Measurements from ENCODE around the gene TXNL4A.

Gene TXNL4A

GRCh38 chr18:79935098-79935480 is 53.3 kb downstream of the TXNL4A start:
- no peak for DNase-seq (ENCODE audit: low spot score)

GRCh38 chr18:79934311-79935097 is 53.9 kb downstream of the TXNL4A start:
- no peak for DNase-seq (ENCODE audit: low spot score)

- DNase-seq (ENCODE audit: low spot score): no peak
Measured at GRCh38 chr18:79933765-79934164, 54.6 kb downstream of the TXNL4A start.

GRCh38 chr18:79932907-79933306 is 55.5 kb downstream of the TXNL4A start:
- DNase-seq (ENCODE audit: low spot score): no peak

- DNase-seq (ENCODE audit: low spot score): no peak
Measured at GRCh38 chr18:79931475-79931874, 56.9 kb downstream of the TXNL4A start.

GRCh38 chr18:79930020-79930642 is 58.2 kb downstream of the TXNL4A start:
- no peak for DNase-seq (ENCODE audit: low spot score)

- no peak for DNase-seq (ENCODE audit: low spot score)
Measured at GRCh38 chr18:79928563-79928960, 59.8 kb downstream of the TXNL4A start.

GRCh38 chr18:79927607-79928562 is 60.5 kb downstream of the TXNL4A start:
- no peak for DNase-seq (ENCODE audit: low spot score)

GRCh38 chr18:79926715-79927606 is 61.4 kb downstream of the TXNL4A start:
- no peak for DNase-seq (ENCODE audit: low spot score)

- no peak for DNase-seq (ENCODE audit: low spot score)
Measured at GRCh38 chr18:79926306-79926705, 62.1 kb downstream of the TXNL4A start.

GRCh38 chr18:79924814-79925731 is 63.3 kb downstream of the TXNL4A start:
- no peak for DNase-seq (ENCODE audit: low spot score)

- DNase-seq (ENCODE audit: low spot score): no peak
Measured at GRCh38 chr18:79923896-79924585, 64.3 kb downstream of the TXNL4A start.

- no peak for DNase-seq (ENCODE audit: low spot score)
Measured at GRCh38 chr18:79922971-79923411, 65.4 kb downstream of the TXNL4A start.

GRCh38 chr18:79921984-79922965 is 66.1 kb downstream of the TXNL4A start:
- DNase-seq (ENCODE audit: low spot score): no peak

Data from COLO829 (cell line).